Measurements from ENCODE around the gene SIRT1. TPM values are rescaled to one million over a fixed set of nuclear protein-coding genes. Genes with fewer than 3 reads are reported as not detected.

The SIRT1 gene
- total RNA-seq, 2 donors from 2014 or later, result 30.2 to 36.7 TPM

DNA sequence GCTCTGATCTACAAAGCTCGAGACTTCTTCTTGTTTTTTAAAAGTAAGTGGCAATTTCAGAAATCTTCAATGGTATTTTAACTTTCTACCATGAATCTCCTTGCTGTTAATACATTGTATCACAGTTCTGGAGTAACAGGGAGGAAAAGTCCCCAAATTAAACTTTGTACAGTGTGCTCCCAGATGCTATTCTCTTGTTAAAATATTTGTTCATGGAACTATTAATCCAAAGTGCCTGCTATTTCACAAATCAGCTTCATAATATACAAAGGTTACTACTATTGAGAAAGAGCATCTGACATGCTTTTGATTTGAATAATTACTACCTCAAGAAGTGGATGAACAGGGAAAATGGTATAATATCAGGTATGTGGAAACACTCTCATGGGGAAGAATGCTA, 36.6 kb downstream of the SIRT1 start:
- H3K9me3 ChIP-seq (ENCODE audit: control insufficient read depth, low read length), result no peaks in the 10 kb centered on the region
- no peak for DNase-seq
- TF ChIP-seq, protein P1, sequence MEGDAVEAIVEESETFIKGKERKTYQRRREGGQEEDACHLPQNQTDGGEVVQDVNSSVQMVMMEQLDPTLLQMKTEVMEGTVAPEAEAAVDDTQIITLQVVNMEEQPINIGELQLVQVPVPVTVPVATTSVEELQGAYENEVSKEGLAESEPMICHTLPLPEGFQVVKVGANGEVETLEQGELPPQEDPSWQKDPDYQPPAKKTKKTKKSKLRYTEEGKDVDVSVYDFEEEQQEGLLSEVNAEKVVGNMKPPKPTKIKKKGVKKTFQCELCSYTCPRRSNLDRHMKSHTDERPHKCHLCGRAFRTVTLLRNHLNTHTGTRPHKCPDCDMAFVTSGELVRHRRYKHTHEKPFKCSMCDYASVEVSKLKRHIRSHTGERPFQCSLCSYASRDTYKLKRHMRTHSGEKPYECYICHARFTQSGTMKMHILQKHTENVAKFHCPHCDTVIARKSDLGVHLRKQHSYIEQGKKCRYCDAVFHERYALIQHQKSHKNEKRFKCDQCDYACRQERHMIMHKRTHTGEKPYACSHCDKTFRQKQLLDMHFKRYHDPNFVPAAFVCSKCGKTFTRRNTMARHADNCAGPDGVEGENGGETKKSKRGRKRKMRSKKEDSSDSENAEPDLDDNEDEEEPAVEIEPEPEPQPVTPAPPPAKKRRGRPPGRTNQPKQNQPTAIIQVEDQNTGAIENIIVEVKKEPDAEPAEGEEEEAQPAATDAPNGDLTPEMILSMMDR (conservative IDR thresholded peaks at IDR 0.05), result no peak
- Mint-ChIP-seq H3K9me3 (no peaks in the 10 kb centered on the region), H3K27ac (no peak overlapping the region), H3K27me3 (ENCODE audit: insufficient read depth) (no peaks in the 10 kb centered on the region), H3K4me3 (no peak overlapping the region), H3K36me3 (ENCODE audit: low read depth) (peaks cover 23% of the 10 kb centered on the region), H3K4me1 (no peaks in the 10 kb centered on the region)
- H3K27me3 ChIP-seq (ENCODE audit: control insufficient read depth, insufficient read depth, low read length, poor library complexity, severe bottlenecking), result no peaks in the 10 kb centered on the region
- no peak overlapping the region for H3K4me3 ChIP-seq (ENCODE audit: low read length)
- no peaks in the 10 kb centered on the region for H3K4me1 ChIP-seq (ENCODE audit: control insufficient read depth, insufficient read depth, low read length)
- H3K27ac ChIP-seq (ENCODE audit: low read depth, low read length), result no peak overlapping the region
- H3K9ac ChIP-seq (ENCODE audit: extremely low read depth, low read length, poor library complexity, severe bottlenecking), result no peak overlapping the region
- H3K36me3 ChIP-seq (ENCODE audit: control insufficient read depth, insufficient read depth, low read length), result peaks cover 55% of the 10 kb centered on the region
- whole genome bisulfite sequencing, 2 experiments (ENCODE audit: insufficient coverage in 1 of 2, insufficient read length in 1 of 2), result 83% methylated on average over 1 of the region's 1 CpG; no CpG with 5 or more reads in 1 of the 2 experiments

DNA sequence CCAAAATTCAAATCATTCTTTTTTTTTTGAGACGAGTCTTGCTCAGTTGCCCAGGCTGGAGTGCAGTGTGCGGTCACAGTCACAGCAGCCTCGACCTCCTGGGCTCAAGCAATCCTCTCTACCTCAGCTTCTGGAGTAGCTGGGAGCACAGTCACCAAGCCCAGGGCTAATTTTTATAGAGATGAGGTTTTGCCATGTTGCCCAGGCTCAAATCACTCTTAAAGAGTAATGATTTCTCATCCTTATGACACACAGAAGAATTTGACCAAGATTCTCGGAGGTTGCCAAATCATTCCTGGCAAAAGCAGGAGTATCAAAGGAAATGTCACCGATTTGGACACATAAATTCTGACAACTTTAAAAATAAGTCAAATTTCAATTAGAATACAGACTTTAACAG, 39.1 kb downstream of the SIRT1 start:
- H3K9ac ChIP-seq (ENCODE audit: extremely low read depth, low read length, poor library complexity, severe bottlenecking), result no peak overlapping the region
- no peak overlapping the region for H3K27ac Mint-ChIP-seq
- H3K4me3 ChIP-seq (ENCODE audit: low read length), result no peak overlapping the region
- H3K27me3 Mint-ChIP-seq (ENCODE audit: insufficient read depth), result no peaks in the 10 kb centered on the region
- DNase-seq, result no peak
- no peaks in the 10 kb centered on the region for H3K9me3 Mint-ChIP-seq
- TF ChIP-seq, protein P1 (conservative IDR thresholded peaks at IDR 0.05), result no peak
- no peak overlapping the region for H3K4me3 Mint-ChIP-seq
- H3K36me3 Mint-ChIP-seq (ENCODE audit: low read depth), result peaks cover 25% of the 10 kb centered on the region
- no peaks in the 10 kb centered on the region for H3K27me3 ChIP-seq (ENCODE audit: control insufficient read depth, insufficient read depth, low read length, poor library complexity, severe bottlenecking)
- H3K4me1 ChIP-seq (ENCODE audit: control insufficient read depth, insufficient read depth, low read length), result no peaks in the 10 kb centered on the region
- H3K9me3 ChIP-seq (ENCODE audit: control insufficient read depth, low read length), result no peaks in the 10 kb centered on the region
- no peak overlapping the region for H3K27ac ChIP-seq (ENCODE audit: low read depth, low read length)
- no peaks in the 10 kb centered on the region for H3K4me1 Mint-ChIP-seq
- WGBS, 2 experiments (ENCODE audit: insufficient coverage in 1 of 2, insufficient read length in 1 of 2), result 96% methylated on average over 4 to 5 of the region's 5 CpGs
- H3K36me3 ChIP-seq (ENCODE audit: control insufficient read depth, insufficient read depth, low read length), result peaks cover 43% of the 10 kb centered on the region

GRCh38 chr10:67924136-67924535, 39.7 kb downstream of the SIRT1 start:
- H3K27me3 ChIP-seq (ENCODE audit: control insufficient read depth, insufficient read depth, low read length, poor library complexity, severe bottlenecking), result no peaks in the 10 kb centered on the region
- Mint-ChIP-seq H3K4me3 (no peak overlapping the region), H3K4me1 (no peaks in the 10 kb centered on the region), H3K9me3 (no peaks in the 10 kb centered on the region), H3K27me3 (ENCODE audit: insufficient read depth) (no peaks in the 10 kb centered on the region), H3K36me3 (ENCODE audit: low read depth) (peaks cover 23% of the 10 kb centered on the region), H3K27ac (no peak overlapping the region)
- 94% methylated on average over 2 of the region's 3 CpGs; no CpG with 5 or more reads in 1 of the 2 experiments for whole genome bisulfite sequencing, 2 experiments (ENCODE audit: insufficient coverage in 1 of 2, insufficient read length in 1 of 2)
- H3K27ac ChIP-seq (ENCODE audit: low read depth, low read length), result no peak overlapping the region
- DNase-seq, result no peak
- no peak overlapping the region for H3K9ac ChIP-seq (ENCODE audit: extremely low read depth, low read length, poor library complexity, severe bottlenecking)
- TF ChIP-seq, protein P1 (conservative IDR thresholded peaks at IDR 0.05), result no peak
- peaks cover 41% of the 10 kb centered on the region for H3K36me3 ChIP-seq (ENCODE audit: control insufficient read depth, insufficient read depth, low read length)
- H3K9me3 ChIP-seq (ENCODE audit: control insufficient read depth, low read length), result no peaks in the 10 kb centered on the region
- H3K4me3 ChIP-seq (ENCODE audit: low read length), result no peak overlapping the region
- no peaks in the 10 kb centered on the region for H3K4me1 ChIP-seq (ENCODE audit: control insufficient read depth, insufficient read depth, low read length)

All from endodermal cell (in vitro differentiated cells).